ENCODE results near the gene PLCD1.
"Not testable (repeated sequence)": the region's sequence is repeated elsewhere in the genome, so short reads cannot be mapped to it uniquely, and the experiment has no call there.

Gene PLCD1

DNA sequence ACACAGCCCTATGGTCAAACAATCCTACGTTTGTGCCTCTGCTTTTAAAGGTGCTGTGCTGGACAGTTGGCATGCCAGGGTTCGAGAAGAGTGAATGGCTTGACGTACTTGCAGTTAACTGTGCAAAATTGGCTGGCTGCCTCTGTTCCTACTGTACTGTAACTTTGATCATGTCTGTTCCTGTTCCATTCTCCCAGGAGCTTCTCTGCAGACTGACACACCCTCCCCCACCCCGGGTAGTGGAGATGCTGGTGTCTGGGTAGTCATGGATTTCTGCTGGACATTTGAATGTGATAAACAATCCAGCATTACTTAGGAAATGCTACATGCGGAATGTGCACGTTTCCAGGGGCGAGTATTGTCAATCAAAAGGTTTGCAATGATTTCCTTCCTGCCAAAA, 45.4 kb downstream of the PLCD1 start:
- no peak for DNase-seq

- DNase-seq = no peak
Measured at GRCh38 chr3:37982331-37982730, 47.1 kb downstream of the PLCD1 start.

DNA sequence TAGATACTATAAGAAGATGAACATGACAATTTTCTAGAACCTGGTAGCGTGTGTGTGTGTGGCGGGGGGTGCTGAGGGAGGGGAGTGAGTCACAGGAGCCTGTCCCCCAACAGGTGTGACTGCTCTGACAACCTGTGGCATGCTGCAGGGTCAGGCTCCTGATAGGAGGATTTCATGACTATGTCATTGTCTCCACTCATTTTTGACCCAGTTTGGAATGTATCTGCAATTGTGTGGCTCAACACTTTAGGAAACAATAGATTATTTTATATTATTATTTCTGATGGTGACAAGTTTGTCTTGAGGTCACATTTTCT, 48.1 kb downstream of the PLCD1 start:
- DNase-seq = no peak

- no peak for DNase-seq
Measured at GRCh38 chr3:37980462-37981347, 48.7 kb downstream of the PLCD1 start.

DNA sequence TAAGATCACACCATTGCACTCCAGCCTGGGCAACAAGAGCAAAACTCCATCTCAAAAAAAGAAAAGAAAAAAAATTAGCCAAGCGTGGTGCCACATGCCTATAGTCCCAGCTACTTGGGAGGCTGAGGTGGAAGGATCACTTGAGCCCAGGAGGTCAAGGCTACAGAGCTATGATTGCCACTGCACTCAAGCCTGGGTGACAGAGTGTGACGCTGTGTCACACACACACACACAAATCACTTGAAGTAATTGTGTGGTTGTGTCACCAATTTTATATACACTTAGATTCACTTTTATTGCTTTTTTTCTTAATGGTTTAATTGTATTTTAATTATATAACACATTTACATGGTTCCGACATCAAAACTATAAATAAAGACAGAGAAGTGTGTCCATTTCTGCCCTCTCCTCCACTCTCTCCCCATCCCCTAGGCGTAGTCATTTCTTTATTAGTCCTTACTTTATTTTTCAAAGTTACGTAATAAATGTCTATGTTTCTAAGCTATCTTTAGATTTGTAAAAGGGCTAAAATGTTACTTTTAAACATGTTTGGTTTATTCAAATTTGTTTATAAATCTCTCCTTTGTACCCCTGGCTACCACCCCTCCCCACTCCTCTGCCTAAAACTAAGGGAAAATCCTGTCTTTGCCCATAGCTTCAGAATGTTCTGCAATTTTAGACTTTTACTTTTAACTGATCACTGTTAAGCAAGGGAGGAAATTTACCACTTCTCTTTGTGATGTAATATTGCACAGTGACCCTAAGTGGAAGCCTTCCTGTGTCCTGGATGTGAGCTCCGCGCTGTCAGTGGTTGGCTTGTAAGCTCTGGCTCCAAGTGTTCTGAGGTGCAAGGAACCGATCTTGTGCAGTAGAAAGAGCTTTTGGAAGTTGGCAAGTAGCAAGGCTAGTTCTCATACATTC, 49.6 kb downstream of the PLCD1 start:
- no peak for DNase-seq

DNA sequence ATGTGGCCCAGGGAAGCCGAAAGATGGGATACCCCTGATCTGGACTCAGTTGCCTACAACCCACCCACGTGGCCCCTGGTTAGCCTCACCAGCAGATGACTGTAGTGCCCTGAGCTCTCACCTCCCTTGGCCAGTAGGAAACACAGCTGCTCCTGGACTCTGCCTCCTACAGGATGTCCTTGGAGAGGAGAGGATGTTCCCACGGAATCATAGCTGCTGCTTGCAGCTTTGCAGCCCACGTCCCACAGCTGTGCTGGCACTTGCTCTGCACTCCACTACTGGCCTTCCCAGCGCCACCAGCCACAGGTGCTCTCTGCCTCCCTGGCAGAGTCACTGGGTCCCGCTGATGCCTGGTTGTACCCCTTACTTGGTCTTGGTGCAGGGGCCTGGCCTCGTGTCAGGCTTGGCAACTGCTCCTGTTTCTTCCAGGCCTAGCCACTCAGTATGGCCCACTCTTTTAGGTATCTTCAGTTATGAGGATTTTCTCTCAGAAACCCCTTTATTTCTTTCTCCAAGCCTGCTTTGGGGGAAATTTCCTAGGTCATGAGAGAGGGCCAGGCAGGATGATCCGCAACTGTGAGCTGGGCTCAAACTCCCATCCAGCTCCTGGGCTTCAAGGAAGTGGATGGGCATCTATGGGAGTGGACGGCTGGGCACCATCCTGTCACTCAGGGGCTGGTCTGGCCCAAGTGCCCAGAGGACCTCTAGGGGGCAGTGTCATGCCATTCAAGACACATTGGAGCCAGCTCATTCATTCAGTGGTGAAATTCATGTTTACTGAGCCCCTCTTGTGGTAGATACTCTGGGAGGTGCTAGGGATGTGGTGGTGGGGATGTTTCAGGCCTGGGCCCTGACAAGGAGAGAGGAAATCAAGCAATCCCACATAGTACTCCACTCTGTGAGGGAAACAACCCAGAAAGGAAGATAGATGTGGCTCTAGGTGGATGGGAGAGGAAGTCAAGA, 55.0 kb downstream of the PLCD1 start:
- DNase-seq = peak; percentile 79

DNA sequence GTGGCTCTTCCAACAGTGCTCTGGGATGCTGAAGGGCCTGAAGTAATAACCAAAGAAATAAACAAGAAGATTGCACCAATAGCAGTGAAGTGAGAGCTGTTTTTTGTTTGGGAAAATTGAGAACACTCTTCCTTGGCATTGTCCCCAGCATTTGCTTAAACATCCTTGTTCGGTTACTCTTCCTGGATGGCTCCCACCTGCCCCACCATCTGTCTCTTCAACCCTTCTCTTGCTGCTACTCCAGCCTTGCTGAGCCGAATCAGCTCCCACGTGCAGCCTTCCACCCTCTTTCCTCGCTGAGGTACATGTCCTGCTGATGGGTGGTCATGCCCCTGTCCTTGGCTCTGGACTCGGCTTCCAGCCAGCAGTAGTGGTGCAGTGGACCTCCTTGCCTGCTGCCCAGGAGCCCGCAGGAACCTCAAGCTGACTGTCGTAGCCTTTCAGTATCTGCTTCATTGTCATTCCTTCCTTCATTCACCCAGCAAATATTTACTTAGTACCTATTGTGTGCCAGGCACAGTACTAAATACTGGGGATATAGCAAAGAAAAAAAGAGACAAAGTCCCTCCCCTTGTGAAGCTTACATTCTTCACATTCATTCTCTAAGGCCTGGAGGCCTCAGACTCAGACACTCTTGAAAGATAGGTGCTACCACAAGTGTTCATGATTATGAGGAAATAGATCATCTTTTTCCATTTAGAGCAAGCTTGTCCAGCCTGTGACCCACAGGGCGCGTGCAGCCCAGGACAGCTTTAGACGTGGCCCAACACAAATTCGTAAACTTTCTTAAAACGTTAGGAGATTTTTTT, 56.0 kb downstream of the PLCD1 start:
- no peak for DNase-seq

- not testable (repeated sequence) for DNase-seq
Measured at GRCh38 chr3:37972056-37972455, 57.4 kb downstream of the PLCD1 start.

- DNase-seq = no peak
Measured at GRCh38 chr3:37971467-37971866, 58.0 kb downstream of the PLCD1 start.

- DNase-seq = no peak
Measured at GRCh38 chr3:37970802-37971201, 58.6 kb downstream of the PLCD1 start.

DNA sequence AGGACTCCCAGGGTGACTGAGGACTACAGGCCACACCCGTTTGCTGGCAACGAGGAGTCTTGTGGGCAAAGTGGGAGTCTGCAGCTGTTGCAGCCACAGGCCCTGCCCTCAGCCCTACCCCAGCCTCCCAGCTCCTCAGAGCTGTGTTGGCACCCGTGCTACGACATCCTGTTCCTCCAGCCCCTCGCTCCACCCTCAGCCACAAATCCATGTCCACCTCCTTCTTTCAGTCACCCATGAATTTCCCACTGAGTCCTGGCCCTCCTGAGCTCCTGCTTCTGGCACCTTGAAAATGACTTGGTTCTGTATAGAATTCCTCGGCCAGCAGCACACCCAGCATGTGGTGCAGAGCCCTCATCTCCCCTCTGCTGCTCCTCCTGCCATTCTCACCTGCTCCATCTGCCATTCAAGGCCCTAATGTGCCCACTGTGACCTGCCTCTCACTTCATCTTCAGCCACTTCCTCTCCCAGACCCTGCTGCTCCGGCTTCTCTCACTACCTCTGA, 59.8 kb downstream of the PLCD1 start:
- DNase-seq = no peak

GRCh38 chr3:37968813-37969595, 60.4 kb downstream of the PLCD1 start:
- DNase-seq = no peak

DNA sequence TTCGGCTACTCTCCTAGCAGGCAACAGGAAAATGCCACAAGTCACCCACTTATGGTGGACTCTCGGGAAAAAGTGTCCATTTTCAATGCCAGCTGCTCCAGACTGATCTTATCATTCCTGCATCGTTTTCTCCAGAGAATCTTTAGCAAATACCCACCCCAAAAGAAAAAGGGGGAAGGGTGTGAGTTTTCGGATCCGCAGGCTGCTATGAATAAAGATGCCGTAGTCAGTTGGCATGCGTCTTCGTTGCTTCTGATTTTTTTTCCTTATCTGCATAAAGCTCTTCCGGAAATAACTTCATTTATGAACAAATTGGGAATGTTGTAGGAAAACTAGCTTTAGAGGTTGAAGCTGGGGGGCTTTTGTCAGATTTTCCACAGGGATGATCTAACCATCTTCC, 61.2 kb downstream of the PLCD1 start:
- no peak for DNase-seq

GRCh38 chr3:37967260-37967881, 62.1 kb downstream of the PLCD1 start:
- DNase-seq = peak; percentile 66

GRCh38 chr3:37964716-37965115, 64.7 kb downstream of the PLCD1 start:
- no peak for DNase-seq

DNA sequence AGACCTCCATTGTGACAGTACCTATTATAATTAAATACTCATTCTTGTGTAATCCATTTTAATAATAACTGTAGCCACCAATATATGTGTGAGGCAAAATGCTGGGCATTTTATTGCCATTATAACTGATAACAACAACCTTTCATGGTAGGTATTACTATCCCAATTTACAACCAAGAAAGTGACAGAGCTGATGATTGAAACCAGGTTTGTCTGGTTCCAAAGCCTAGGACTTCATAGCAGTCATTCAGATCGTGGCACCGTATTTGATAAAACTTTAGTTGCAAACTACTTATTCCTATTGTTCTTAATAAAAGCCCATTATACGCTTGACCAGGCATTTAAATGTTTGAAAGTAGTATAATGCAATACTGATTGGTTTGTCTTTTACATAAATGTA, 65.3 kb downstream of the PLCD1 start:
- no peak for DNase-seq

GRCh38 chr3:37963635-37964034, 65.8 kb downstream of the PLCD1 start:
- no peak for DNase-seq

GRCh38 chr3:37963016-37963415, 66.4 kb downstream of the PLCD1 start:
- no peak for DNase-seq

DNA sequence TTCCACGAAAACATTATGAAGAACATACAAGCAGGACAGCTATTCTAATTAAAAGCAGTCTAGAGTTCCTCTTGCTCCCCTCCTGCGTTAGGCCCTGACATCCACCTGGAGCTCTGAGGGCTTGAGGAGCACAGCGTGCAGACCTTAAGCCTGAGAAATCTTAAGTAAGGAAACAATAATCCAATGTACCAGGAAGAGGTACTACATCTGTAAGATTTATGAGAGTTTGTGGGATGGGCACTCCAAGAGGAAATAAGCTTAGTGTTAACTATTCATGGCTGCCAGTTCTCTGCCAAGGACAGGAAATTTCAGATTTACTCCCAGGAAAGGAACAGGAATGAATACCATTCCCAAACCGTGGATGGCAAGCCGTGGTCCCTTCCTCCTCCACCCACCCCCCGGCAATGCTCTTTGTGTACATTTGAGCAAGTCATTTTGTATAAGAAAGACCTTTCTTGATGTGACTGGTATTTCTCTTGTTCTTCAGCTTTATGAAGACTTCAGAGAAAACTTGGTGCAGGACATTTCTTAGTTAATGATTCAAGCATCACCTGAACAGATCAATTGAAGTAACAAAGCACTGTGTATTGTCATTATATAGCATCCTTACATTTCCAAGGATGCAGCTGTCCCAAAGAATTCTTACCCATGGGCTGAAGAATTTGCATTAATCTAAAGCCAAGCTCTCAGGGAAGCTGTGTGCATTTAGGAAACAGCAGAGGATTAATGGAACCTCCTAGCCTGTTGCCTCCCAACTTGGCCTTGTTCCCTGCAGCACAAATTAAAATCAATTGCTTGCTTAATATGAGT, 67.6 kb downstream of the PLCD1 start:
- no peak for DNase-seq

DNA sequence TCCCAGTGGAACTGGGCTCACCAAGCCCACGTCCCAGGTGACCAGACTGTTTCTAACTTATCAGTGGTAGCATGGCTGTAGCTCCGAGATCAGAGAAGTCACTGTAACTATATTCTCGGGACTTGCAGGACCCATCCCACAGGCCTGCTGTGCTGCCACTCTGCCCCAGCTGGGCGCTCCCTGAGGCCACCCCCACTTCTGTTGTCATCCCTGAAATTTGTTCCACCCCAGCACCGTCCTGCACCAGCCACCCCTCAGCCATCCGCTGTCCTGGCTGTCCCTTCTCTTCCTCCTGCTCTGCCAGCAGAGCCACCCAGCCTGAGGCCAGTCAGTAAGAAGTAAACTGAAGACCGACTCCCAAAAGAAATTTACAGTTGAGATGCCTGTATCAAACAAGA, 71.9 kb downstream of the PLCD1 start:
- DNase-seq = no peak
